ENCODE measurements around the gene MAGI2. TPM values are rescaled to one million over a fixed set of nuclear protein-coding genes. Genes with fewer than 3 reads are reported as not detected.

The MAGI2 gene
- total RNA-seq, 2 experiments from 2014 or later = 0.09 to 0.19 TPM

GRCh38 chr7:79227044-79227443 lies 226.4 kb downstream of the MAGI2 start:
- H3K27me3 Mint-ChIP-seq = no peaks in the 10 kb centered on the region
- peaks cover 2% of the 10 kb centered on the region for H3K9me3 Mint-ChIP-seq (ENCODE audit: low read depth)
- H3K4me3 Mint-ChIP-seq = no peak overlapping the region
- CTCF ChIA-PET = no interaction called here
- H3K36me3 Mint-ChIP-seq = no peaks in the 10 kb centered on the region
- H3K27ac Mint-ChIP-seq = no peak overlapping the region
- H3K4me1 Mint-ChIP-seq = no peaks in the 10 kb centered on the region
- DNase-seq = no peak
- ATAC-seq = no peak

- Mint-ChIP-seq H3K9me3 (ENCODE audit: low read depth) (peaks cover 5% of the 10 kb centered on the region), H3K27me3 (no peaks in the 10 kb centered on the region), H3K36me3 (no peaks in the 10 kb centered on the region), H3K27ac (no peak overlapping the region), H3K4me3 (no peak overlapping the region), H3K4me1 (no peaks in the 10 kb centered on the region)
- ATAC-seq (no peak), DNase-seq (no peak)
- CTCF ChIA-PET = no interaction called here
These were observed 232.3 kb downstream of the MAGI2 start for GRCh38 chr7:79221211-79221610.

- H3K4me3 Mint-ChIP-seq = no peak overlapping the region
- peaks cover 5% of the 10 kb centered on the region for H3K9me3 Mint-ChIP-seq (ENCODE audit: low read depth)
- no peaks in the 10 kb centered on the region for H3K36me3 Mint-ChIP-seq
- no peaks in the 10 kb centered on the region for H3K27me3 Mint-ChIP-seq
- ATAC-seq (no peak), DNase-seq (no peak)
- CTCF ChIA-PET = no interaction called here
- H3K4me1 Mint-ChIP-seq = no peaks in the 10 kb centered on the region
- H3K27ac Mint-ChIP-seq = no peak overlapping the region
These were observed 235.4 kb downstream of the MAGI2 start for GRCh38 chr7:79217976-79218626.

- Mint-ChIP-seq H3K9me3 (ENCODE audit: low read depth) (peaks cover 5% of the 10 kb centered on the region), H3K36me3 (no peaks in the 10 kb centered on the region), H3K27ac (no peak overlapping the region), H3K27me3 (no peaks in the 10 kb centered on the region), H3K4me3 (no peak overlapping the region), H3K4me1 (no peaks in the 10 kb centered on the region)
- CTCF ChIA-PET = no interaction called here
- no peak for DNase-seq
- ATAC-seq = no peak
These were observed 236.0 kb downstream of the MAGI2 start for GRCh38 chr7:79217468-79217867.

GRCh38 chr7:79216236-79216635 lies 237.2 kb downstream of the MAGI2 start:
- H3K27me3 Mint-ChIP-seq = no peaks in the 10 kb centered on the region
- no peaks in the 10 kb centered on the region for H3K4me1 Mint-ChIP-seq
- H3K9me3 Mint-ChIP-seq (ENCODE audit: low read depth) = peaks cover 5% of the 10 kb centered on the region
- CTCF ChIA-PET = no interaction called here
- DNase-seq (no peak), ATAC-seq (no peak)
- H3K27ac Mint-ChIP-seq = no peak overlapping the region
- no peak overlapping the region for H3K4me3 Mint-ChIP-seq
- no peaks in the 10 kb centered on the region for H3K36me3 Mint-ChIP-seq

- CTCF ChIA-PET = no interaction called here
These were observed 241.1 kb downstream of the MAGI2 start for GRCh38 chr7:79212334-79212733.

GRCh38 chr7:79211724-79212123 lies 241.7 kb downstream of the MAGI2 start:
- Mint-ChIP-seq H3K4me1 (no peaks in the 10 kb centered on the region), H3K4me3 (no peak overlapping the region), H3K27ac (no peak overlapping the region), H3K27me3 (no peaks in the 10 kb centered on the region), H3K36me3 (no peaks in the 10 kb centered on the region), H3K9me3 (ENCODE audit: low read depth) (no peaks in the 10 kb centered on the region)
- DNase-seq (no peak), ATAC-seq (no peak)
- CTCF ChIA-PET = no interaction called here

More at GRCh38 chr7:79212334-79212733, 241.1 kb downstream of the MAGI2 start:
- Mint-ChIP-seq H3K9me3 (ENCODE audit: low read depth) (no peaks in the 10 kb centered on the region), H3K4me1 (no peaks in the 10 kb centered on the region), H3K4me3 (no peak overlapping the region), H3K27ac (no peak overlapping the region), H3K36me3 (no peaks in the 10 kb centered on the region), H3K27me3 (no peaks in the 10 kb centered on the region)
- ATAC-seq (no peak), DNase-seq (no peak)

- CTCF ChIA-PET = no interaction called here
- Mint-ChIP-seq H3K9me3 (ENCODE audit: low read depth) (peaks cover 9% of the 10 kb centered on the region), H3K36me3 (no peaks in the 10 kb centered on the region), H3K27me3 (no peaks in the 10 kb centered on the region), H3K27ac (no peak overlapping the region), H3K4me3 (no peak overlapping the region), H3K4me1 (no peaks in the 10 kb centered on the region)
- ATAC-seq = no peak
- no peak for DNase-seq
These were observed 253.5 kb downstream of the MAGI2 start for GRCh38 chr7:79199961-79200360.

- Mint-ChIP-seq H3K27ac (no peak overlapping the region), H3K4me3 (no peak overlapping the region), H3K27me3 (no peaks in the 10 kb centered on the region), H3K4me1 (no peaks in the 10 kb centered on the region), H3K36me3 (no peaks in the 10 kb centered on the region), H3K9me3 (ENCODE audit: low read depth) (peaks cover 6% of the 10 kb centered on the region)
- DNase-seq (no peak), ATAC-seq (no peak)
- CTCF ChIA-PET = no interaction called here
These were observed 254.2 kb downstream of the MAGI2 start for GRCh38 chr7:79199266-79199665.

GRCh38 chr7:79185605-79186004 lies 267.9 kb downstream of the MAGI2 start:
- peaks cover 8% of the 10 kb centered on the region for H3K9me3 Mint-ChIP-seq (ENCODE audit: low read depth)
- ATAC-seq (no peak), DNase-seq (no peak)
- H3K4me1 Mint-ChIP-seq = no peaks in the 10 kb centered on the region
- no peaks in the 10 kb centered on the region for H3K36me3 Mint-ChIP-seq
- H3K27me3 Mint-ChIP-seq = no peaks in the 10 kb centered on the region
- no peak overlapping the region for H3K4me3 Mint-ChIP-seq
- H3K27ac Mint-ChIP-seq = no peak overlapping the region
- CTCF ChIA-PET = no interaction called here

GRCh38 chr7:79182283-79182682 lies 271.2 kb downstream of the MAGI2 start:
- DNase-seq (no peak), ATAC-seq (no peak)
- Mint-ChIP-seq H3K27me3 (no peaks in the 10 kb centered on the region), H3K36me3 (no peaks in the 10 kb centered on the region), H3K9me3 (ENCODE audit: low read depth) (peaks cover 8% of the 10 kb centered on the region), H3K4me3 (no peak overlapping the region), H3K27ac (no peak overlapping the region), H3K4me1 (no peaks in the 10 kb centered on the region)
- CTCF ChIA-PET = no interaction called here

GRCh38 chr7:79180533-79180932 lies 272.9 kb downstream of the MAGI2 start:
- CTCF ChIA-PET = no interaction called here
- no peaks in the 10 kb centered on the region for H3K4me1 Mint-ChIP-seq
- peaks cover 5% of the 10 kb centered on the region for H3K9me3 Mint-ChIP-seq (ENCODE audit: low read depth)
- no peaks in the 10 kb centered on the region for H3K27me3 Mint-ChIP-seq
- DNase-seq = no peak
- H3K27ac Mint-ChIP-seq = no peak overlapping the region
- ATAC-seq = no peak
- no peaks in the 10 kb centered on the region for H3K36me3 Mint-ChIP-seq
- no peak overlapping the region for H3K4me3 Mint-ChIP-seq

GRCh38 chr7:79176859-79177477 lies 276.5 kb downstream of the MAGI2 start:
- Mint-ChIP-seq H3K9me3 (ENCODE audit: low read depth) (peaks cover 3% of the 10 kb centered on the region), H3K27me3 (no peaks in the 10 kb centered on the region), H3K4me1 (no peaks in the 10 kb centered on the region), H3K36me3 (no peaks in the 10 kb centered on the region), H3K4me3 (no peak overlapping the region), H3K27ac (no peak overlapping the region)
- DNase-seq (no peak), ATAC-seq (no peak)
- CTCF ChIA-PET = no interaction called here

GRCh38 chr7:79175374-79175773 lies 278.1 kb downstream of the MAGI2 start:
- Mint-ChIP-seq H3K4me3 (no peak overlapping the region), H3K4me1 (no peaks in the 10 kb centered on the region)
- CTCF ChIA-PET = no interaction called here

More at GRCh38 chr7:79175374-79175773, 278.1 kb downstream of the MAGI2 start:
- DNase-seq (no peak), ATAC-seq (no peak)
- H3K27ac Mint-ChIP-seq = no peak overlapping the region
- no peaks in the 10 kb centered on the region for H3K27me3 Mint-ChIP-seq
- peaks cover 5% of the 10 kb centered on the region for H3K9me3 Mint-ChIP-seq (ENCODE audit: low read depth)
- H3K36me3 Mint-ChIP-seq = no peaks in the 10 kb centered on the region

All from activated CD8-positive, alpha-beta memory T cell treated with anti-CD3 and anti-CD28 coated beads, Interleukin-2, amount 10 ng/mL, durations not matched to agents 7 days and 5 days (primary cell).